NCI-H2196 (cell line): ENCODE data around the gene BMP3.

ENCODE experiments used
- DNase-seq: peaks from one replicate; lab custom pipeline; 2025; ENCODE audit not compliant: unreplicated experiment; lab: John Stamatoyannopoulos, UW

Gene BMP3

GRCh38 chr4:81040012-81040659 lies 9.6 kb downstream of the BMP3 start:
- peak; percentile 2 for DNase-seq

GRCh38 chr4:81042578-81043365 lies 12.3 kb downstream of the BMP3 start:
- no peak for DNase-seq

- no peak for DNase-seq
Measured at GRCh38 chr4:81049330-81049729, 18.8 kb downstream of the BMP3 start.

- no peak for DNase-seq
Measured at GRCh38 chr4:81049907-81050306, 19.4 kb downstream of the BMP3 start.

- DNase-seq, result peak; percentile 18
Measured at GRCh38 chr4:81052119-81053068, 21.9 kb downstream of the BMP3 start.

- no peak for DNase-seq
Measured at GRCh38 chr4:81058621-81059020, 28.1 kb downstream of the BMP3 start.

DNA sequence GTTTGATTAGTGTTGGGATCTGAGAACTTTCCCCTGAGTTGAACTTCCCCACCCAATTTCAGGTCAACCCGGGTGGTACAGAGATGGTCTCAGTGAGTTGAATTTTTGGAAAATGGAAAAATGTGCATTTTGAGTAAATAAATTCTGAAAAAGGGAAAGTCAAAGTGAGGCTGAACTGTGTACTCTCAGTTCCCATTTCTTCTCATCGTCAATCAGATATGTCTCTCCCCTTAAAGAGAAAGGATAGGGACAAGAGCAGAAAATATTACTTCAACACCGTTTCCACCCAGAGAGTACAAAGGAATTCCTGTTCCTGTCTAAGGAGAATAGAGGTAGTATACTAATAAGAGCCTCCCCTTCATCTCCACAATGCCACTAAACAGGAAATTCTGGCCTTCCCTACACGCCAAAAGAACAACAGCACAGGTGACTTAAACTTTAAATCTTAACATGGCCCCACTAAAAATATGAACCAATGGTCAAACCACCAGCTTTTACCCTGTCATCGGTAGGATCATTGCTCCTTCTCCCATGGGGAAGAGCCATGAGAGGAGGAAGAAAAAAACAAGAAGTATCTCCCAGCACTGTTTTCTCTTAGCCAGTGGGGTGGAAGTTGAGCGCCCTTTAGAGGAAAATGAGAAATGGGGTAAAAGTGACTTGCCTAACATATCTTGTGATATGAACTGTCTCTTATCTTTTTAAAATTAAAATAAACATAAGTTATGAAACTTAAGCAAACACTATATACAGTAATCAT lies 30.3 kb downstream of the BMP3 start:
- DNase-seq, result no peak

DNA sequence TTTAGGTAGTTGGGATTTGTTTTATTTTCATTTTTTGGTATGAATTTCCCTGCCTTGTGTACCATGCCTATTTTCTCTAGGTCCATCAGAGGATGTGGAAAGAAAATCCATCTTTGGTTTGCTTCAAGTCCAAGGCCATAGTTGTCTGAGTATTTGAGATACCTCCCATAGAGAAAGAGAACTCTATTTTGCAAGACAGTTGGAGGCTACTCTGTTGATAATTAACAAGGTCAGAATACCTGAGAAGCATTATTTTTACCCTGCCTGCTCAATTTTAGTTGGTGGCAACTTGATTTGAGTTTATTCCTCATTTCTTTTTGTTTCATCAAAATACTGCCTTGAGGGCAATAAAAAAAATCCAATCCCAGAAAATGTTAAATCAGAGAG lies 30.8 kb downstream of the BMP3 start:
- DNase-seq, result no peak

DNA sequence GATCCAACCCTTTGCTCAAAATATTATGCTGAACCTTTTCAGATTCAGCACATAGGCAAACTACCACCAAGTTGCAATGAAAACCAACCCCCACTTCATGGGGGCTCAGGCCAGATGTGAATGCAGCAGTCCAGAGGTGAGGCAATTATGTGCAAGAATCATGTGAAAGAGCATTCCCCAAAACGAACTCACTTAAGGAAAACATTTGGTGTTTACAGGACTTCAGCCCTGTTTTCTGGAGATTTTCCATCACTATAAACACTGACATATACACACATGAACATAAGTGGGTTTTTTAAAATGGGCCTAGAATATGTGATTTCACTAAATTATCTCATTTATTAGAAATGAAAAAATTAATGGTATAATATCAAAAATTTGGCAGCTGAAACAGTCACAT lies 31.5 kb downstream of the BMP3 start:
- no peak for DNase-seq

GRCh38 chr4:81065446-81065845 lies 34.9 kb downstream of the BMP3 start:
- no peak for DNase-seq

DNA sequence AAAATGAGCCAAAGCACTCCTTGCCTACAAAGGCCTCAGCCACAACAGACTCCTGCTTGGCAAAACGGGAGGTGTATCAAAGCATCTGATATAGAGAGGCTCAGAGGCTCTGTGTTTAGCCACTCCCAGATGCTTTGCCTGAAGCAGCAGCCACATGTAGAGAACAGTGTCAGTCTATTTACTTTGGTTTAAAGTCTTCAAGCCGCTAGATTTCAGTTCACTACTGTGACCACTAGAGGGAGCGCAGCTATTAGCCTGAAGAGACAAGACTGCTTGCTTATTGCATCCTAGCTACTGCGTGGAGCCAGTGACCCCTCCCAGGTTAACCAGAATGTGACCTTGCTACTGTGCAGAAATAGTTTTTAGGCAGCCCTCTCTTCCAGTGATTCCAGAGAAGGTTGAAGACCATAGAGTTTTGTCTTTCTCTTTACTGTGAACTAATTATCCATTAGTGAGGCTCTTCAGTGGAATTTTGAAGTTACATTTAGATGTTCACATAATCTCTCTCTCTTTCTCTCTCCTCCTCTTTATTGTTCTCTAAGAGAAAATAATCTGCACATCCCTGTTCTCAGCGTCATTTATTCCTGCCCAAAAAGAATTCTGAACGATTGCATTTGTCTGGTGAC lies 39.3 kb downstream of the BMP3 start:
- peak; percentile 63 for DNase-seq

GRCh38 chr4:81071013-81071412 lies 40.5 kb downstream of the BMP3 start:
- DNase-seq, result no peak

- no peak for DNase-seq
Measured at GRCh38 chr4:81081156-81081555, 50.6 kb downstream of the BMP3 start.

GRCh38 chr4:81084029-81084428 lies 53.5 kb downstream of the BMP3 start:
- DNase-seq, result no peak

GRCh38 chr4:81084634-81085033 lies 54.1 kb downstream of the BMP3 start:
- DNase-seq, result no peak

GRCh38 chr4:81085291-81085690 lies 54.8 kb downstream of the BMP3 start:
- DNase-seq, result no peak

DNA sequence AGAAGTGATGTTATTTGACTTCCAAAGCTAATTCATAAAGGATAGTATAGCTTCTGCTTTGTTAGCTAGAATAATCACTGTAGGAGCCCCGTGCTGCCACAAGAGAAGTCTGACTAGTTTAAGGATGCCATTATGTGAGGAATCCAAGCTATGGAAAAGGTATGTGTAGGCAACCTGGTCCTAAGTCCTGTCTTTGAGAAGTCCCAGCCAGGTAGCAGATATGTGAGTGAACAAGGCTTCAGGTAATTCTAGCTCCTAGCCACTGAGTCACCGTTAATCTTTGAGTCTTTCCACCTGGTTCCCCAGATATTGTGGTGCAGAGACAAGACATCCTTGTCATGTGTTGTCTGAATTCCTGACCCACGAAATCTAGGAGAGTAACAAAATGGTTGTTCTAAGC lies 55.5 kb downstream of the BMP3 start:
- no peak for DNase-seq

DNA sequence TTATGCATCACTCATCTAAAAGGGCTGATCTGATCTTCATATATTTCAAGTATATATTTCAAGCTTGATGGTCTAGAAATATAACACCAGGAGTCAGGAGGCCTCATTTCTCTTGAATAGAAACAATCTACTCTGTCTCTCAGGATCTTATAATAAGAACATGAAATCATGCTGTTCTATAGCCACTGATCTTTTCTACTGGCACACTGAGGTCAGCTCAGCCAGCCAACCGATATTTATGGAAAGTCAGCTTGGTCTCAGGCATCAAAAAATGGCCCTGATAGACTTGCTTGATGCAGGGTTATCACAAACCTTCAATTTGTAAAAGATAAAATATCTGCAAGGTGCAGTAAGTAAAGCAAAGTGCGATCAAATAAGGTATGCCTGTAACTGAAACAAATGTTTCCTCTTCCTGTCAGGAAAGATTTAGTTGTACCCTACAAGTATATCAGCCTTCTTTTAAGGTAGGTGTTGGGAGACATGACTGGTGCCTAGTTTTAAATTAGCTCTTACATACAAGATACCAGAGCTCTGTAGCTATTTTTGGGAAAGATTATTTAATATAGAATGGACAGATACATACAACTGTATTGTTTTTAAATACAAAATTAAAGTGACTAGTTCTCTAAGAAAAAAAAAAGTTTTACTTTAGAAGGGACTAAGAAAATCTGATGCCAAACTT lies 63.4 kb downstream of the BMP3 start:
- no peak for DNase-seq

DNA sequence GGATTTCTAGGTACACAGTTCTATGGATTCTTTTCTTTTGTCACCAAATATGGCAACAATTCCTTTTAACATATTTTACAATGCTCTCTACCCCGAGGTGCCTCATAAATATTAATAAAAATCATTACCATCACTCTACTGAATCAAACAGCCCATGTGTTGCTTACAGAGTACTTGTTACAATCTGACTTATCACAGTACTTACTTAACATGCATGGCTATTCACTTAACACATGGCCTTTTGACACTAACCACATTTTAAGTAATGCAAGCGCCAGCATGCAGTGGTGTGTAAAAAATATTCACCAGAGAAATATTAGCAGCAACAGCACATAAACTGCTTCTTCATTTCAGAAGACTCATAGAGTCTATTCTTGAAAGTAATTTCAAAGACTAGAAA lies 64.9 kb downstream of the BMP3 start:
- no peak for DNase-seq

- no peak for DNase-seq
Measured at GRCh38 chr4:81096566-81096965, 66.1 kb downstream of the BMP3 start.
